A549 (cell line): Measurements from ENCODE around the gene GNGT2.

Experiments
- EP300 ChIP-seq, 2 experiments: fragments of >200 bp; sonication (Bioruptor Twin); formaldehyde crosslinking; IDR thresholded peaks; 2 replicates in 1 of 2; 3 replicates in 1 of 2; pipeline ENCODE4 v1.6.1; 2016 to 2017
- RAD21 ChIP-seq, 2 experiments: fragments of >200 bp in 1 of 2; sonication (Bioruptor Twin) in 1 of 2; formaldehyde crosslinking in 1 of 2; IDR thresholded peaks in 1 of 2; conservative IDR thresholded peaks in 1 of 2; 2 replicates in 1 of 2; 3 replicates in 1 of 2; pipeline ENCODE4 v1.6.1; 2012 to 2018; ENCODE audit warnings: inconsistent platforms in 1 of 2
- TF ChIP-seq, protein P1 (sequence below): IDR thresholded peaks from 2 replicates; pipeline ENCODE4 v1.6.1; 2012

DNA sequence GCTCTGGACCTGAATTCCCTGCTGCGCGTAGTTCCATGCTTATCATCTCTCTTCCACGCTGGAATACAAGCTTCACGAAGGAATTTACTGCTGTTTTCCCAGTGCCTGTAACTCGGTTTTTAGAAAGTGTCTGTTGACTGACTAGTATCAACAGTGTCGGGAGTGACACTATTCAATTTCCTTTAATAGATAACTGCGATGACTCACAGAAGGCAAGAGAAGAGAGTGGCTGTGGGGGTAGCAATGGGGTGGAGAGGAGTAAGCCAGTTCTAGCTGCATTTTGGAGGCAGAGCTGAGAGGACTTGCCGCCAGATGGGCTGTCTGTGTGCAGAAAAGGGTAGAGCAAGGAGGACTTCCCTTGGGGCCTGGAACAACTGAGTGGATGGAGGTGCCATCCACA is 52.6 kb downstream of the GNGT2 start:
- TF ChIP-seq, protein P1, sequence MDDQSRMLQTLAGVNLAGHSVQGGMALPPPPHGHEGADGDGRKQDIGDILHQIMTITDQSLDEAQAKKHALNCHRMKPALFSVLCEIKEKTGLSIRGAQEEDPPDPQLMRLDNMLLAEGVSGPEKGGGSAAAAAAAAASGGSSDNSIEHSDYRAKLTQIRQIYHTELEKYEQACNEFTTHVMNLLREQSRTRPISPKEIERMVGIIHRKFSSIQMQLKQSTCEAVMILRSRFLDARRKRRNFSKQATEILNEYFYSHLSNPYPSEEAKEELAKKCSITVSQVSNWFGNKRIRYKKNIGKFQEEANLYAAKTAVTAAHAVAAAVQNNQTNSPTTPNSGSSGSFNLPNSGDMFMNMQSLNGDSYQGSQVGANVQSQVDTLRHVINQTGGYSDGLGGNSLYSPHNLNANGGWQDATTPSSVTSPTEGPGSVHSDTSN, result no peak
- TF ChIP-seq RAD21 (conservative IDR thresholded peaks at IDR 0.05 in 1 of 2, IDR thresholded peaks at IDR 0.05 in 1 of 2) (no peak), EP300 (IDR thresholded peaks at IDR 0.05) (no peak)
